ENCODE results near the gene PRSS23.

PRSS23 gene

DNA sequence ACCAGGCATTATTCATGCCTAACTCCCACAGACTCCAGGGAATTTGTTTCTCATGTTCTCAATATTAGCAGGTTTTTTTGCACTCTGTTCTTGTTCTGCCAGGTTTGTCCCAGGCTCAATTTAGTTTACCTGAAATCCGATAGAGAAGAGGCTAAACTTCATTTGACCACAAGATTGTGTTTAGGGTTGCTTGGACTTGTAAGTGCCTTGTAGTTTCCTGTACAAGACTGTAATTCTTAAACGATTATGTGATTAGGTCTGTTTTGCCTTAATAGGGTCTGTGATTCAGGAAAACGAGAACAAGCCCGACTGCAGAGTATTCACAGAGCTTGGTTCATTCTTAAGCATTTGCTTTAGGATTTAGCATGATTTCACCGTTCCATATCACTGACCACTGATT is 1.8 kb downstream of the PRSS23 start:
- Histone ChIP-seq H3K36me3 (no peaks in the 10 kb centered on the region), H3K4me3 (ENCODE audit: low read depth in 1 of 2, low read length in 1 of 2) (no peak overlapping the region), H3K27ac (no peak overlapping the region), H3K4me1 (ENCODE audit: control insufficient read depth in 1 of 2, insufficient read depth in 1 of 2, low read depth in 1 of 2, low read length in 1 of 2) (peaks cover 0 to 5% of the 10 kb centered on the region in 2 experiments), H3K9me3 (no peaks in the 10 kb centered on the region), H3K27me3 (peaks cover 86% of the 10 kb centered on the region)
- TF ChIP-seq CTCF (IDR thresholded peaks at IDR 0.05) = no peak

- no peak overlapping the region for H3K27ac ChIP-seq
- peaks cover 81% of the 10 kb centered on the region for H3K27me3 ChIP-seq
- peaks cover 0 to 5% of the 10 kb centered on the region in 2 experiments for H3K4me1 ChIP-seq (ENCODE audit: control insufficient read depth in 1 of 2, insufficient read depth in 1 of 2, low read depth in 1 of 2, low read length in 1 of 2)
- TF ChIP-seq CTCF (IDR thresholded peaks at IDR 0.05) = no peak
- no peaks in the 10 kb centered on the region for H3K36me3 ChIP-seq
- H3K4me3 ChIP-seq (ENCODE audit: low read depth in 1 of 2, low read length in 1 of 2) = no peak overlapping the region
- H3K9me3 ChIP-seq = no peaks in the 10 kb centered on the region
Measured at GRCh38 chr11:86802601-86803051, 2.3 kb downstream of the PRSS23 start.

DNA sequence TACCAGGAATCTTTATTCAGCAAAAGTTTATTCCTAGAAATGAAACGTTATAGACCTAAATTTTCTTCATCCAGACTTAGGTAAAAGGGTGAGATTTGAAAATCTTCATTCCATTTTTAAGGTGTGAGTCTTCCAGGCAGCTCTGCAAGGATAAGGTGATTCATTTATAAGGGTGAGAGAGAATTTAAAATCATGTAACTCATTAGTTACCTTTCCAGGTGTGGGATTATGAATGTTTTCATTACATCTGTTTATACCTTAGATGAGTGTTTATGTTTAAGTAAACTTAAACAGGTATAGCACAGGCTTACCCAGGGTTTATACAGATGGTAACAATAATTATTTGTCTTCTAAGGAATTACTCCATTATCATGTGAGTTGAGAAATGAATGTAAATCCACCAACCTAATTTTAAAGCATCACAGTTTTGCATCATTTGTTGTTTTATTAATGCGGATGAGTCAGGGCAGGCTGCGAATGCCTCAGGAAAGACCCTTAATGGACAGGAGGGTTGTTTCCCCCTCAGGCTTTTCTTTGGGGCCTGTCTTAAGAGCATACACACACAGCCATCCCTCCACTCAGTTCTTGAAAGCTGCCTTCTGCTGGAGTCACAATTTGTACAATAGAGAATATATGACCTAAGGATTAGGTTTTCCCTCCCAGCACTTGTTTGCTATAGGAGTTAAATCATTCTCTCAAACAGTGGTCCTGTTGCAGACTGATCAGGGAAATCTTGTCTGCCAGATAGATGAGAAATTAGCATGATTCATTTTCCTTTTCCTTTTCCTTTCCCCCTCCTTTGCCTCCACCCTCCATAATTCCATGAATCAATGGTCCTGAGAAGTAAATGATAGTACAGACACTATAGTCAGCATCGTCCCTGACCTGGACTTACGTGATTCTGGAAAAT is 3.0 kb downstream of the PRSS23 start:
- Histone ChIP-seq H3K27ac (no peak overlapping the region), H3K36me3 (no peaks in the 10 kb centered on the region), H3K27me3 (peaks cover 73% of the 10 kb centered on the region), H3K4me3 (ENCODE audit: low read depth in 1 of 2, low read length in 1 of 2) (no peak overlapping the region), H3K4me1 (ENCODE audit: control insufficient read depth in 1 of 2, insufficient read depth in 1 of 2, low read depth in 1 of 2, low read length in 1 of 2) (peaks cover 0 to 5% of the 10 kb centered on the region in 2 experiments), H3K9me3 (no peaks in the 10 kb centered on the region)
- TF ChIP-seq CTCF (IDR thresholded peaks at IDR 0.05) = no peak

- Histone ChIP-seq H3K27me3 (peaks cover 58% of the 10 kb centered on the region), H3K9me3 (no peaks in the 10 kb centered on the region), H3K4me1 (ENCODE audit: control insufficient read depth in 1 of 2, insufficient read depth in 1 of 2, low read depth in 1 of 2, low read length in 1 of 2) (peaks cover 0 to 2% of the 10 kb centered on the region in 2 experiments), H3K36me3 (no peaks in the 10 kb centered on the region), H3K4me3 (ENCODE audit: low read depth in 1 of 2, low read length in 1 of 2) (no peak overlapping the region), H3K27ac (no peak overlapping the region)
- no peak for TF ChIP-seq CTCF (IDR thresholded peaks at IDR 0.05)
Measured at GRCh38 chr11:86804951-86805350, 4.6 kb downstream of the PRSS23 start.

GRCh38 chr11:86805873-86806310 is 5.5 kb downstream of the PRSS23 start:
- Histone ChIP-seq H3K36me3 (no peaks in the 10 kb centered on the region), H3K4me3 (ENCODE audit: low read depth in 1 of 2, low read length in 1 of 2) (no peak overlapping the region), H3K4me1 (ENCODE audit: control insufficient read depth in 1 of 2, insufficient read depth in 1 of 2, low read depth in 1 of 2, low read length in 1 of 2) (no peaks in the 10 kb centered on the region), H3K9me3 (no peaks in the 10 kb centered on the region), H3K27me3 (peaks cover 48% of the 10 kb centered on the region), H3K27ac (no peak overlapping the region)
- no peak for TF ChIP-seq CTCF (IDR thresholded peaks at IDR 0.05)

Data from neutrophil (primary cell).